HG03520 (cell line): Measurements from ENCODE around the gene CYP24A1.
A peak's percentile ranks its signal among the peaks of the same experiment; 100 is the strongest.
"Not testable (repeated sequence)": the region's sequence is repeated elsewhere in the genome, so short reads cannot be mapped to it uniquely, and the experiment has no call there.

ENCODE experiments used
- ATAC-seq: cut with Tn5 transposase; IDR thresholded peaks from one replicate; pipeline ENCODE4 v1.9.1; 2021; ENCODE audit warnings: mild to moderate bottlenecking, moderate library complexity; ENCODE audit not compliant: unreplicated experiment

The CYP24A1 gene

GRCh38 chr20:54134445-54135220, 39.2 kb downstream of the CYP24A1 start:
- ATAC-seq, result no peak

DNA sequence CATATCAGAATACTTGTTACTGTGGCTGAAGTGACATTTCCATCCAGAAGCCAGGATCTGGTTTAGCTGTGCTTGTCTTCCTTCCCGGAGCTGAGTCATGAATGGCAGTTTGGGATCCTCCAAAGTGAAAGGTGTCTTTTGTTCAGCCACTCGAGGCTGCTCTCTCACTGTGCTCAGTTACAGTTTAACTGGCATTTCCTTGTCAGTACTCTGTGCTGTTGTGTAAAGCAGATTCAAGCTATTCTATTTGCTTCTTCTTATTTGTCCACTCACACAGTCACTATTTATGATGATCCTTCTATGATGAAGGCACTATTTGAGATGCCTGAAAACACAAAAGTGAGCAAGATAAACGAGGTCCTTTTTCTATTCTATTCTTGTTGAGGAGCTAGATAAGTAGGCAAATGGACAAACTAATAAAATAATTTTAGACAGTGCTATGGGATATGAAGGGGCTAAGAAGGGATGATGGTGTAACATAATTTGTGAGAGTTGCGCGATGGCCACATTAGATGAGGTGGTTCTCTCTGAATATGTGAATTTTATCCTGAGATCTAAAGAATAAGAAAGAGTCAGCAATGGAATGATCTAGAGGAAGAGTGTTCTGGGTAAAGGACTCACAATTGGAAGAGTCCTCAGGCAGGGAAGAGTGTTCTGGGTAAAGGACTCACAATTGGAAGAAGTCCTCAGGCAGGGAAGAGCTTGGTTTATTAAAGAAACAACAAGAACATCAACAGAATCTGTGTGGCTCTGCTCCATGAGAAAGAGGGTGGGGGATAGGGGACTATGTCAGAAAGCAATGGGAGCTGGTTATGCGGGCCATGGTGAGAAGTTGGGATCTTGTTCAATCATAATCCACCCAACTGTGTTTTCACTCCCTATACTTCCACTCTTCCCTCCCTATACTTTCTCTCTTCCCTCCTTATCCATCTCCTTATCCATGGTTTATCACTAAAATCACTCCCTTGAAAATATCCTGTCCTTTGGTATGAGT, 40.1 kb downstream of the CYP24A1 start:
- ATAC-seq, result no peak

DNA sequence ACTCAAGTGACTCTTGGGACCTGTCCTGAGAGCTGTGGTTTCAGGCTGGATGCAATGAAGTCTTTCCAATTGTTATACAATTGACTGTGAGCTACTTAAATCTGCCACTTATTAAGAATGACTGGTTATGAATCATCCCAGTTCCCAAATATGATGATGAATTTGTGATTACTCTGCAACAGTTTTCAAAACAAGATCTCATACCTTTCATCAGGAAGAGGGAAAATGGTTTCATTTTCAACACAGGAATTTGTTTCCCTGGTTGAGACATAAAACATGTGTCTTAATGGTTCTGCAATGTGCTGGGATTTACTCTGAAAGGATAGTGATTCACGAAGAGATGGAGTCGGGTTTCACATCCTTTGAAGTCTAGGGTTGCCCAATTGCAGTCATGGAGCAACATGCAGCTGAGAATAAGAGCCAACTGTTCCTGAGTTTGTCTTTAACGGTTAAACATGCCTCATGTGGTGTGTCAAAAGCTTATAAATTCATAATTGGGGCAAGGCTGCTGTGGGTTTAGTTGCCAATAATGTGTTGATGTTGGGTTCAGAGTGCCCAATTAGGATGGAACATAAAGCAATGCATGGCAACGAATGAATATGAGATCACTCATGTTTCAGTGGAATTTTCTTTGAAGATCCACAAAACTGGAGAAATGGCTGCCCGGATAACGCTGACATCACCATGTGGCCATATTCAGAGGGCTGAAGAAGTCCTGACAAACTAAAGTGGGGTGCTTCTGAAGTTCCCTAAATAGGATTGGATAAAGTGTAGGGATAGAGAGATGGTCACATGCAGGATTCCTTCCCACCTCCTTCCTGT, 41.0 kb downstream of the CYP24A1 start:
- no peak for ATAC-seq

GRCh38 chr20:54131675-54132611, 41.8 kb downstream of the CYP24A1 start:
- ATAC-seq, result no peak

GRCh38 chr20:54131125-54131524, 42.7 kb downstream of the CYP24A1 start:
- ATAC-seq, result not testable (repeated sequence)

DNA sequence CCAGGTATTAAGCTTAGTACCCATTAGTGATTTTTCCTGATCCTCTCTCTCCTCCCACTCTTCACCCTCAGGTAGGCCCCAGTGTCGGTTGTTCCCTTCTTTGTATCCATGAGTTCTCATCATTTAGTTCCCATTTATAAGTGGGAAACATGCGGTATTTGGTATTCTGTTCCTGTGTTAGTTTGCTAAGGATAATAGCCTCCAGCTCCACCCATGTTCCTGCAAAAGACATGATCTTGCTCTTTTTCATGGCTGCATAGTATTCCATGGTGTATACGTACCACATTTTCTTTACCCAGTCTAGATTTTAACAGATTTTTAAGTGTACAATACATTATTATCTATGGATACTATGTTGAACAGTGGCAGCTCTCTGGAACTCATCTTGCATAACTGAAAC, 44.4 kb downstream of the CYP24A1 start:
- no peak for ATAC-seq

DNA sequence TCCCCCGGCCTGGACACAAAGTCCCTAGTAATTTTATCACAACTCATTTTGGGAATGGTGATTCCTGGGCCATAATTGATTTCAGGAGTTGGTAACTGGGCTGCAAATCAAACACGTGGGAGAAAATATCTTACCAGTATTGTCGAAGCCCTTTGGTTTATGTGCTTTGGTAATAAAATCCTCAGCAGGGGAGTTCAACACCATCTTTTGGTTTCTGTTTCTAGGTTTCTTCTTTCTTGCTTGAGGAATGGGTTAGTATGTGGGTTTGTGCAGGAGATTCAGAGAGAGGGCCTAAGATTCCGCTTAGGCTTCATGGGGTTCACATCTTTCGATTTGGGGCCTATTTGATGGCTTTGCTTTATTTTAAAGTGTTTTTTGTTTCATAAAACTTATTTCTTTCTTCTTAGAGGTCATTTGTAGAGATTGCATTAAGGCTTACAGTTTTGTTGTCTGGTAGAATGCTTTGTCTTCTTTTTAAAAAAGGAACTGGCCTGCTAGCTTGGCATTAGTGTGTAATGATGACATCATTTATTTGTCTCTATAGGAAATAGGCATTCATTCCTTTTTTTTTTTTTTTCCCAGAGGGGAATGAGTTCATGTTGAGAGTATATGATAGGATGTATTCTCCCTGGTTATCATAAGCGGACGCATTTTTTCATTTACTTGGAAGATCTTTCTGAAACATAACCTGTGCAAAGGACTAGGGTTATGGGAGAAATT, 45.8 kb downstream of the CYP24A1 start:
- ATAC-seq, result no peak

DNA sequence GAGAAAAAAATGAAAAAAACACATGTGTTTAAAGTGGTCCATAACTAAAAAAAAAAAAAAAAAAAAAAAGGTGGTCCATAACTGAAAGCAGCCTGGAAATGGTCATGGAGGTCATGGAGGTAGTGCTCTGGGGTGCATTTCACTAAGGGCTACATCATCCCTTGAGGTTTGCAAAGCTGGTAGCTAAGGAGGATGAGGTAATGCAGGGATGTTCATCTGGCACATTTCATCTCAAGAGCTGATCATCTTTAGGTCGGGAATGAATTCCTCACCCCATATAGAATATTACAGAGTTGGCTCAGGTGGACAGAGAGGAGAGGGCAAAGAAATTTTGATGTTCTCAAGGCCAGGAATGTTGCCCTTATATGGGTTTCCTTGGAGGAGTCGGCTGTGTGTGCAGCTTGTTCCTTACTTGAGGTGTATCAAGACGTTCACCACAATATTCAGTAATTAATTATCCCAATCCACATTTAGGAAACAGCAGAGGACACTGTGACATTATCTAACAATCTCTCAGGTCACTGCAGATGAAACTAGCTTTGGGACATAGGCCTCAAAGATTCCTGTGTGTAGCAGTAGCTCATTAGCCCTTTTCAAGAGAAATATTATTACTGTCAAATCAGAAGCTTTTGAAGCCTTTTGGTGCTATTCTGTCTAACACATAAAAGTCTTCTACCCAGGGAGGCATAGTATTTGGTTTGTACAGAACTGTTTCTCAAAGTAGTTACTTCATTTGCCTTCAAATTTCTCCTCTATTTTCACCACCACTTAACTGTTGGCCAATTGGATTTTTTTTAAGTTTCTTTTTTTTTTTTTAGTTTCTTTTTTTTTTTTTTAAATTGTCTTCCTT, 46.8 kb downstream of the CYP24A1 start:
- no peak for ATAC-seq

- not testable (repeated sequence) for ATAC-seq
Measured at GRCh38 chr20:54126328-54126727, 47.5 kb downstream of the CYP24A1 start.

GRCh38 chr20:54123587-54124180, 50.1 kb downstream of the CYP24A1 start:
- ATAC-seq, result no peak

GRCh38 chr20:54122681-54123586, 50.9 kb downstream of the CYP24A1 start:
- no peak for ATAC-seq

GRCh38 chr20:54122189-54122588, 51.6 kb downstream of the CYP24A1 start:
- ATAC-seq, result peak; percentile 47

DNA sequence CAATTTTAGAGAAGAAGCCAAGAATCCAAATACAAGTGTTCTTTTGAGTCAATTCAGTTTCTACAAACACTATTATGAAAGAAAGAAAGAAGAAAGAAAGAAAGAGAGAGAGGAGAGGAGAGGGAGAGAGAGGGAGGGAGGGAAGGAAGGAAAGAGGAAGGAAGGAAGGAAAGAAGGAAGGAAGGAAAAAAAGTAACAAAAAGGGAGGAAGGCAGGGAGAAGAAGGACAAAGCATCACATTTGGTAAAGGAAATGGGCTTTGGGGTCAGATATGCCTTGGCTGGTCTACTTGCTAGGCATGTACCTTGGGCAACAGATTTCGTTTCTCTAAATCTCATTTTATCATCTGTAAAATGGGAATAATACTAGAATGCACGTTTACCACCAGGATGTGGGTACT, 54.0 kb downstream of the CYP24A1 start:
- ATAC-seq, result no peak

DNA sequence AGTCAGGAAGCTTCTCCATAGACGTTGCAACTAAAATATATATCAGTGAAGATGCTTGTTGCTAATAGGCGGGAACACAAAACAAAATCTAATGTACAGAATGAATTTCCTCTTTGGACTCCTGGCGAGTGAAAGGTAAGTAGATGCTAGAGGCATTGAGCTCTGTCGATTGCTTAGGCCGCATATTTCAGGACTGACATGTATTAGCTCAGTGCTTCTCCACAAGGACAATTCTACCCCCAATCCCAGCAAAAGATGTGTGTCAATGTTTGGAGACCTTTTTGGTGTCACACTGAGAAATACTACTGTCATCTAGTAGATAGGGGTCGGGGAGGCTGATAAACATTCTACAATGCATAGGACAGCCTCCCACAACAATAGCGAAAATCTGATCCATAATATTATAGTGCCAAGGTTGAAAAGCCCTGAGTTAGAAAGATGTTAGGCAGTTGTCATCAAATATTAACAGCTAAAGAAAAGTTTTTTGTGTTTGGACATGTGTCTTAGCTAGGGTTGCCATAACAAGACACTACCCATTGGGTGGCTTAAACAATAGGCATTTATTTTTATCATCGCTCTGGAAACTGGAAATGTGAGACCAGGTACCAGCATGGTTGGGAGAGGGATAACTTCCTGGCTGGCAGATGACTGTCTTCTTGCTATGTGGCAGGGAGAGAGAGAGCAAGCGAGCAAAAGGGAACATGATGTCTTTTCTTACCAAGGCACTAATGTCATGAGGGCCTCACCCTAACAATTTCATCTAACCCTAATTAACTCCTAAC, 55.4 kb downstream of the CYP24A1 start:
- no peak for ATAC-seq

DNA sequence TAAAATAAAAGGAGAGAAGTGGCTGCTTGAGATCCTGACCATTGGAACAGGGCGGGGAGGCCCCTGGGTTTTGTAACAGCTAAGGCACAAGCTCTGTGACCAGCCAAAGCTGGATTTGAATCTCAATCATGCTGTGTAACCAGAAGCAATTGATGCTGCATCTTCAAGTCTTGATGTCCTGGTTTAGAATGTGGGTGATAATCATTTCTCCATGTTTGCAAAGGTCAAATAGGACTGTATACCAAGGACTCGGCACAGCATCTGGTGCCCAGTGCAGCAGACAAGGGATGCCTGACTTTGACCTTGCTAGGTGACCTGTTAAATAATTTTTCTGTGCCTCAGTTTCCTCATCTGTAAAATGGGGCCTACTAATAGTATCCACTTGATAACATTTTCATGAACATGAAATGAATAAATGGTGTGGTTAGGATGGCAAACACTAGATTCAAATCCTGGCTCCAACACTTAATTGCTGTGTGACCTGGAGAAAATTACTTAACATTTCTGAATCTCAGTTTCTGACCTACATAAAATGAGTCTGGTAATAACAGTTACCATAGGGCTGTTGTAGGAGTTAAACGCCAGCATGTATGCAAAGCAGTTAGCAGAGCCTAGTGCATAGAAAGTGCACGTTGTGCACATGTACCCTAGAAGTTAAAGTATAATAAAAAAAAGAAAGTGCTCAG, 57.1 kb downstream of the CYP24A1 start:
- ATAC-seq, result no peak
